GM04504 (cell line): ENCODE measurements around the gene NAXE.
"Not testable (repeated sequence)": the region's sequence is repeated elsewhere in the genome, so short reads cannot be mapped to it uniquely, and the experiment has no call there.

Experiments
- DNase-seq: peaks from one replicate; pipeline ENCODE4 v3.0.0-alpha.2; 2012; ENCODE audit warnings: low read depth

NAXE gene

GRCh38 chr1:156623946-156624813 is 32.6 kb downstream of the NAXE start:
- DNase-seq, result no peak

DNA sequence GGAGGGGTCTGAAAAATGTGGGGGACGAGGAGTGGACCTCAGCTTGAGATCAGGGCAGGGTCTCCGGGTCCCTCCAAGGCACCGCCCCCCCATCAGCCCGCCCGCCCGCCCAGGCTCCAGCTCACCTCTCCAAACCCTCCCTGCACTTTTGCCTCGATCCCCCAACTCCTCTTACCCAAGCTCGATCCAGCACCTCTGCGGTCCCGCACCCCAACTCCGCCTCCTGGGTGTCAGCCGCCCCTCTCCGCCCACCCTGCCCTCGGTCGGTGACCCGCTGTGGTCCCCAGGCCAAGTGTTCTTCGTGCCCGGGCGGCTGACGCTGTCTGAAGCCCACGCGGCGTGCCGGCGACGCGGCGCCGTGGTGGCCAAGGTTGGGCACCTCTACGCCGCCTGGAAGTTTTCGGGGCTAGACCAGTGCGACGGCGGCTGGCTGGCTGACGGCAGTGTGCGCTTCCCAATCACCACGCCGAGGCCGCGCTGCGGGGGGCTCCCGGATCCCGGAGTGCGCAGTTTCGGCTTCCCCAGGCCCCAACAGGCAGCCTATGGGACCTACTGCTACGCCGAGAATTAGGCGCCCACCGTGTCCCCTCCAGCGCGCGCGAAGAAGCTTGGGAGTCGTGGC is 33.3 kb downstream of the NAXE start:
- no peak for DNase-seq

- no peak for DNase-seq
Observed at GRCh38 chr1:156625436-156626078, 34.0 kb downstream of the NAXE start.

DNA sequence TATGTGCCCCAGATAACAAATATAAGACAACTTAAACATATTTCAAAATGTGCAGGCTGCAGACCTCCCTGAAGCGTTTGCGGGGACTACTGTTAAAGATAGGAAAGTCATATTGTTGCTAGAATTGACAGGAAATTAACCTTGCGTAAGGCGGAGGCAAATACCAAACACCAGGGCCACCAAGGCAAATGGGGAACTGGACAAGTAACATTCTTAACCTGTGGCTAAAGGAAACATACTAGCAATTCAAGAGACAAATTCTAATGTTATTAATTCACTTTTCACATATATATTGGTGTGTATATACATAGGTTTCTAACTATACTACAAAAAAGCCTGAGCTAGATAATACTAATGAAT is 34.5 kb downstream of the NAXE start:
- DNase-seq, result no peak

- DNase-seq, result no peak
Observed at GRCh38 chr1:156627313-156627880, 35.8 kb downstream of the NAXE start.

DNA sequence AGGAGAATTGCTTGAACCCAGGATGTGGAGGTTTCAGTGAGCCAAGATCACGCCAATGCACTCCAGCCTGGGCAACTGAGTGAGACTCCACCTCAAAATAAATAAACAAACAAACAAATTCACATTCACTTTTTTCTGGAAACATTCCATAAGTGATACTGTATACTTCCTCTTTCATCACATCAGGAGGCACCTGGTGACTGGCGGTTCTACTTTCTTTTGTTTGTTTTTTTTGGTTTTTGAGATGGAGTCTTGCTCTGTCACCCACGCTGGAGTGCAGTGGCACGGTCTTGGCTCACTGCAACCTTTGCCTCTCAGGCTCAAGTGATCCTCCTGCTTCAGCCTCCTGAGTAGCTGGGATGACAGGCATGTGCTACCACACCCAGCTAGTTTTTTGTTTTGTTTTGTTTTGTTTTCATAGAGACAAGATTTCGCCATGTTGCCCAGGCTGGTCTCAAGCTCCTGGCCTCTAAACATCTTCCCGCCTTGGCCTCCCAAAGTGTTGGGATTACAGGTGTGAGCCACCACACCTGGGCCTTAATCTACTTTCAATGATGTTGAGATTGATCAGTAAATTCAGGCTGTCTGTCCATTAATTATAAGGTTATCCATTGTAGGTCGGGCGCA is 38.4 kb downstream of the NAXE start:
- no peak for DNase-seq

DNA sequence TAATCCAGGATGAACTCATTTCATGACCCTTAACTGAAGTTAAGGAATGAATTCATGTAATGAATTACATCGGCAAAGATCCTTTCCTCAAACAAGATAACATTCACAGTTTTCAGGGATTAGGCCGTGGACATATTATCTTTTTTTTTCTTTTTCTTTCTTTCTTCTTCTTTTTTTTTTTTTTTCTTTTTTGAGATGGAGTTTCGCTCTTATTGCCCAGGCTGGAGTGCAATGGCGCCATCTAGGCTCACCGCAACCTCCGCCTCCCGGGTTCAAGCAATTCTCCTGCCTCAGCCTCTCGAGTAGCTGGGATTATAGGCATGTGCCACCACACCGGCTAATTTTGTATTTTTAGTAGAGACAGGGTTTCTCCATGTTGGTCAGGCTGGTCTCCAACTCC is 39.6 kb downstream of the NAXE start:
- not testable (repeated sequence) for DNase-seq

GRCh38 chr1:156632355-156632754 is 40.8 kb downstream of the NAXE start:
- no peak for DNase-seq

DNA sequence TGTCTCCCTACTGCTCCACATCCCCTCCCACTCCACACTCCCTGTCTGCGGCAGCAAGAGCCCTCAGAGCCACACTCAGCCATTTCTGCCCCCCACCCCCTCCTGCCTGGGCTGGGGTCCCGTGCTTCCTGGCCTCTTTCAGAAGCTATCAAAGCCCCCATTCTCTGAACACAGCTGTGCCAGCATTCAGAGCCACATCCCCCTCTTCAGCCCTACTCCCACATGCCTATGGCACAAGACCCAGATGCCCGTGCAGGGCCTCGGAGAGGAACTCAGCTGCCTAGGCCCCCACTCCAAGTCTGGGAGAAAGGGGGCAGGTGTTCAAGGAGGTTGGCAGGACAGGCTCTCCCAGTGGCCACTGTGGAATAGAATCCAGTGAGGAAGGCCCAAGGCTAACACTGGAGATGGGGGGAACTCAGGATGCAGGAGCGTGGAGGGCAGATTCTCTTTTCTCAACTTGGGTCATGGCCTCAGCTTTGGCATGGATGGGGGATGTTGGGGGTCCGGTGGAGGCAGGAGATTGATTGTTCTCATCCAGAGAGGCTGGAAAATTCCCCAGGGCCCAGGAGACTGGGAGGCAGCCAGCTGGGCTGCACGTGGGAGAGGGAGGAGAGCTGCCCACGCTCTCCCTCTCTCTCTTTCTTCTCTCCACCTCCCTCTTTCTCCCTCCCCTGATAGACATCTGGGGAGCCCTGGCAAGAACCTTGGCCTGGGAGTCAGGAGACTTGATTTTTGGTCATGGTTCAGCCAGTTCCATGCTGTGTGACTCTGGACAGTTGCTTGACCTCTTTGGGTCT is 46.8 kb downstream of the NAXE start:
- no peak for DNase-seq

- DNase-seq, result no peak
Observed at GRCh38 chr1:156639601-156640101, 48.1 kb downstream of the NAXE start.

DNA sequence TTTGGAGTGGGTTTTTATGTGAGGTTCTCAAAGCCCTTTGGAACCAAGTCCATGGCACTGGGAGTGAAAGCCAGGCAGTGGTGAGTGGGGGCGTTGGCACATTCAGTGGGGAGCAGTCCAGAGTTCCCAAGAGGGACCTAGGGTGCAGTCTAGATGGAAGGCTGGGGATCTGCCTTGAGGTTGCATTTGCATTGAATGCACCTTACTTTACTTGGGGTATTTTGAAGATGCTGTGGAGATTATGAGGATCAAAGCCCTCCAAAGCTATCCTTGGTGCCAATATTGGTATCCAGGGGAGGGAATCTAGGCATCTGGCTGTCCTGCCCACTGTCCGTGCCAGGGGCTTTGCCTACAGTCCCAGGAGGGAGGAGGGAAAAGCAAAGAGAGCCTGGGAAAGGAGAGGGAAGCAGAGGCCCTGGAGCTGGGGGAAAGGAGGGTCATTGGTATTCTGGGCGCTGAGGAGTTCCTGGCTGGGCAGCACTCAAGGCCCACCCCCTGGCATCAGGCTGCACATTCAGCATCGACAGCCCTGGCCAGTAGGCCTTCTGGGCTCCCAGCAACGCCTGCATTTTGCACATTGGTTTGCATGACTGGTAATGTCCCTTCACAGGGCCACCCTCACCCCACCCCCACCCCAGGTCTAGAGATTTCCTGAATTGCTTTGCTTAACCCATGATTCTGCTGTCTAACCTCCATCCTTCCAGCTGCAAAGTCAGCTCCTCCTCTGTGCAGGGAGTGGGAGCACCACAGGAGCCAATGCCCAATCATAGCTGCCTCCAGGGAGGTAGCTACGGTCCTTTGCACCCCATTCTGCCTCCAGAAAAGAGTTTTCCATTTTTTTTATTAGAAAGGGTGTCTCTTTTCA is 49.5 kb downstream of the NAXE start:
- DNase-seq, result no peak

GRCh38 chr1:156641761-156642264 is 50.2 kb downstream of the NAXE start, which contains the start of gene BCAN:
Gene BCAN (plus strand): TSS chr1:156642117. CDS start chr1:156646055, 3,938 bp downstream.
- DNase-seq, result no peak

DNA sequence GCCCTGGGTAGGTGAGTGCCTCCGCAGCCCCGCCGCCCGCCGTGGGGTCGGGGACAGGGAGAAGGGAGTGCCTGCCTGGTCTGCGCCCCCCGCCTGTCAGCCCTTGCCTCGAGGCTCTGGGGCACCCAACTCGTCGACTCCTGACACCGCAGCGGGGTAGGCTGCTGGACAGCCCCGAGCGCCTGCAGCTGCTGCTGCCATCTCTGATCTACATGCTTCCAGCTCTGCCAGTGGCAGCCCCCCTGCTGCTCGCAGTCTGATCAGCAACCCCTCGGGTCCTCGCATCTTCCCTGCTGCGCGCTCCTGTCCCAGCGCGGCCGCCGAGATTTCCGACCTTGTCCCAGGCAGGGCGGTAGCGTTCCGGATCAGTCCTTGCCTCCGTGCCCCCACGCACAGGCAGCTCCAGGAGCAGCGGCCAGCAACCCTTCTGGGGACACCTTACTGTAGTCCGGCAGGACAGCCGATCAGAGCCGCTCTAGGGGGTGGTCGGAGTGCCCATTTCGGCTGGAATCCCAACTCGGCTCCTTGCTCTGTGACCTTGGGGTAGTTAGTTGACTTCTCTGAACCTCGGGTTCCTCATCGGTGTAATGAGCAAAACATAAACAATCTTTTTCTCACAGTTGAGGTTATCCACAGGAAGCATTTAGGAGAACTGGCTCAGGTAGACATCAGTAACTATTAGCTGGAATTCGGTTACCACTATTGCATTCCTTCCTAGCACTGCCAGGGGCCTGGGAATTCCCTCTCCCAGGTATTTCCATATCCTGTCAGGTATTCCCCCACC is 50.9 kb downstream of the NAXE start:
- DNase-seq, result no peak

GRCh38 chr1:156643049-156643777 is 51.6 kb downstream of the NAXE start:
- no peak for DNase-seq

GRCh38 chr1:156643778-156644092 is 52.2 kb downstream of the NAXE start:
- no peak for DNase-seq
